K562 (cell line): ENCODE measurements around the gene PEPD.

Source experiments
- BCL6 ChIP-seq: fragments of 250-450 bp; sonication (Bioruptor Pico); IDR thresholded peaks from 2 replicates; pipeline ENCODE4 v1.4.0; 2020
- ETV5 ChIP-seq: sonication (generic); formaldehyde crosslinking; IDR thresholded peaks from 2 replicates; pipeline ENCODE4 v1.4.0; 2020; ENCODE audit warnings: low read depth, mild to moderate bottlenecking, missing genetic modification reagents
- JUND ChIP-seq, 2 experiments: IDR thresholded peaks; 2 replicates in 1 of 2; 3 replicates in 1 of 2; pipeline ENCODE4 v1.6.1; 2011; ENCODE audit warnings: borderline replicate concordance in 2 of 2, low read depth in 2 of 2, low read length in 2 of 2, improper control_type of control experiment in 1 of 2, missing biosample characterization in 1 of 2, missing genetic modification characterization in 1 of 2, missing genetic modification reagents in 1 of 2
- KDM1A ChIP-seq, 2 experiments: fragments of 450-650 bp; IDR thresholded peaks; 2 replicates each; pipeline ENCODE4 v1.6.1; 2016; ENCODE audit warnings: mild to moderate bottlenecking in 2 of 2
- POLR2AphosphoS5 ChIP-seq: IDR thresholded peaks from 2 replicates; pipeline ENCODE4 v1.6.1; 2011; ENCODE audit warnings: mild to moderate bottlenecking, low read depth, low read length, moderate library complexity; ENCODE audit not compliant: control insufficient read depth, insufficient read depth
- RAD51 ChIP-seq: fragments of 450-650 bp; IDR thresholded peaks from 2 replicates; pipeline ENCODE4 v1.7.1; 2016; ENCODE audit warnings: low read depth, mild to moderate bottlenecking, borderline replicate concordance
- RBM25 ChIP-seq: fragments of 200-400 bp; formaldehyde crosslinking; IDR thresholded peaks from 2 replicates; pipeline ENCODE4 v1.6.1; 2018; ENCODE audit warnings: low read length, low read depth, moderate library complexity; ENCODE audit not compliant: severe bottlenecking
- SMARCE1 ChIP-seq: fragments of 450-650 bp; IDR thresholded peaks from 2 replicates; pipeline ENCODE4 v1.7.1; 2016; ENCODE audit warnings: mild to moderate bottlenecking
- ZFX ChIP-seq: sonication (generic); formaldehyde crosslinking; IDR thresholded peaks from 2 replicates; pipeline ENCODE4 v1.8.0; 2022; ENCODE audit warnings: mild to moderate bottlenecking, missing genetic modification reagents, moderate library complexity
- ZNF75A ChIP-seq: fragments of 450-650 bp; formaldehyde crosslinking; IDR thresholded peaks from 2 replicates; pipeline ENCODE4 v1.4.0; 2020; ENCODE audit warnings: mild to moderate bottlenecking
- TF ChIP-seq, protein P1 (sequence below), 3 experiments: IDR thresholded peaks in 2 of 3; conservative IDR thresholded peaks in 1 of 3; 2 replicates each; pipeline ENCODE4 v1.5.1; 2011 to 2012; ENCODE audit warnings: low read length in 3 of 3, mild to moderate bottlenecking in 3 of 3, control low read depth in 2 of 3, improper control_type of control experiment in 1 of 3, inconsistent platforms in 1 of 3, low read depth in 1 of 3, mixed read lengths in 1 of 3, moderate library complexity in 1 of 3; ENCODE audit not compliant: insufficient read depth in 2 of 3
- TF ChIP-seq, protein P2 (sequence below): fragments of 450-650 bp; IDR thresholded peaks from 2 replicates; pipeline ENCODE4 v1.6.1; 2018; ENCODE audit not compliant: partially characterized antibody

DNA sequence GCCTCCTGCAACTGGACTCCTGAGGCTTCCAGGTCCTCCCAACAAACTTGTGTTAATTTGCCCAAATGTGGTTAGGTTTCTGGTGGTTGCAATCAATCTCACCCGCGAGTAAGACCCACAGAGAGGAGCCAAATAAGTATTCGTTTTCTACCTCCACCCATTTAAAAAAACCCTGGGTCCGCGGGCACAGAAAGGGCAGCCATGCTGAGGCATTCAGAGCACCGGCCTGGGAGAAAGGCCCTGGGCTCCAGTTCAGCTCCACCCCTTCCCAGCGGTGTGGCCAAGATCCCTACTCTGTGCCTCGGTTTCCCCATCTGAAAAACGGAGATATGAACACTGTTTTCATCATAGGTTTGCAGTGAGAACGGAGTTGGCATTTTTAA is 56.9 kb downstream of the PEPD start:
- TF ChIP-seq ETV5 (CRISPR knock-in tag) (no peak), ZNF75A (no peak), BCL6 (CRISPR knock-in tag) (no peak), RBM25 (no peak), KDM1A (IDR thresholded peaks at IDR 0.05) (no peak), POLR2AphosphoS5 (no peak), RAD51 (no peak), JUND (IDR thresholded peaks at IDR 0.05; ENCODE audit: borderline replicate concordance, low read depth, low read length) (no peak), JUND (tag; IDR thresholded peaks at IDR 0.05; ENCODE audit: borderline replicate concordance, low read depth, low read length) (no peak), ZFX (CRISPR knock-in tag) (no peak), SMARCE1 (no peak)
- TF ChIP-seq, protein P1, sequence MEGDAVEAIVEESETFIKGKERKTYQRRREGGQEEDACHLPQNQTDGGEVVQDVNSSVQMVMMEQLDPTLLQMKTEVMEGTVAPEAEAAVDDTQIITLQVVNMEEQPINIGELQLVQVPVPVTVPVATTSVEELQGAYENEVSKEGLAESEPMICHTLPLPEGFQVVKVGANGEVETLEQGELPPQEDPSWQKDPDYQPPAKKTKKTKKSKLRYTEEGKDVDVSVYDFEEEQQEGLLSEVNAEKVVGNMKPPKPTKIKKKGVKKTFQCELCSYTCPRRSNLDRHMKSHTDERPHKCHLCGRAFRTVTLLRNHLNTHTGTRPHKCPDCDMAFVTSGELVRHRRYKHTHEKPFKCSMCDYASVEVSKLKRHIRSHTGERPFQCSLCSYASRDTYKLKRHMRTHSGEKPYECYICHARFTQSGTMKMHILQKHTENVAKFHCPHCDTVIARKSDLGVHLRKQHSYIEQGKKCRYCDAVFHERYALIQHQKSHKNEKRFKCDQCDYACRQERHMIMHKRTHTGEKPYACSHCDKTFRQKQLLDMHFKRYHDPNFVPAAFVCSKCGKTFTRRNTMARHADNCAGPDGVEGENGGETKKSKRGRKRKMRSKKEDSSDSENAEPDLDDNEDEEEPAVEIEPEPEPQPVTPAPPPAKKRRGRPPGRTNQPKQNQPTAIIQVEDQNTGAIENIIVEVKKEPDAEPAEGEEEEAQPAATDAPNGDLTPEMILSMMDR (IDR thresholded peaks at IDR 0.05 in 2 of 3, conservative IDR thresholded peaks at IDR 0.05 in 1 of 3; ENCODE audit: insufficient read depth in 2 of 3, low read depth in 1 of 3, low read length in 3 of 3), result no peak
- TF ChIP-seq, protein P2, sequence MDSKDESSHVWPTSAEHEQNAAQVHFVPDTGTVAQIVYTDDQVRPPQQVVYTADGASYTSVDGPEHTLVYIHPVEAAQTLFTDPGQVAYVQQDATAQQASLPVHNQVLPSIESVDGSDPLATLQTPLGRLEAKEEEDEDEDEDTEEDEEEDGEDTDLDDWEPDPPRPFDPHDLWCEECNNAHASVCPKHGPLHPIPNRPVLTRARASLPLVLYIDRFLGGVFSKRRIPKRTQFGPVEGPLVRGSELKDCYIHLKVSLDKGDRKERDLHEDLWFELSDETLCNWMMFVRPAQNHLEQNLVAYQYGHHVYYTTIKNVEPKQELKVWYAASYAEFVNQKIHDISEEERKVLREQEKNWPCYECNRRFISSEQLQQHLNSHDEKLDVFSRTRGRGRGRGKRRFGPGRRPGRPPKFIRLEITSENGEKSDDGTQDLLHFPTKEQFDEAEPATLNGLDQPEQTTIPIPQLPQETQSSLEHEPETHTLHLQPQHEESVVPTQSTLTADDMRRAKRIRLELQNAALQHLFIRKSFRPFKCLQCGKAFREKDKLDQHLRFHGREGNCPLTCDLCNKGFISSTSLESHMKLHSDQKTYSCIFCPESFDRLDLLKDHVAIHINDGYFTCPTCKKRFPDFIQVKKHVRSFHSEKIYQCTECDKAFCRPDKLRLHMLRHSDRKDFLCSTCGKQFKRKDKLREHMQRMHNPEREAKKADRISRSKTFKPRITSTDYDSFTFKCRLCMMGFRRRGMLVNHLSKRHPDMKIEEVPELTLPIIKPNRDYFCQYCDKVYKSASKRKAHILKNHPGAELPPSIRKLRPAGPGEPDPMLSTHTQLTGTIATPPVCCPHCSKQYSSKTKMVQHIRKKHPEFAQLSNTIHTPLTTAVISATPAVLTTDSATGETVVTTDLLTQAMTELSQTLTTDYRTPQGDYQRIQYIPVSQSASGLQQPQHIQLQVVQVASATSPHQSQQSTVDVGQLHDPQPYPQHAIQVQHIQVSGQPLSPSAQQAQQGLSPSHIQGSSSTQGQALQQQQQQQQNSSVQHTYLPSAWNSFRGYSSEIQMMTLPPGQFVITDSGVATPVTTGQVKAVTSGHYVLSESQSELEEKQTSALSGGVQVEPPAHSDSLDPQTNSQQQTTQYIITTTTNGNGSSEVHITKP, result no peak
